Stimulated activated CD4-positive, alpha-beta T cell treated with anti-CD3 and anti-CD28 coated beads, Interleukin-15, amount 100 ng/mL, for 48 hours (primary cell): ENCODE results near the gene OXER1.

ENCODE experiments used
- DNase-seq, 2 donors: peaks; one replicate each; pipeline ENCODE4 v3.0.0-alpha.2; 2020; ENCODE audit warnings: low read depth in 2 of 2

The OXER1 gene

GRCh38 chr2:42793334-42794270, 29.7 kb upstream of the OXER1 start:
- DNase-seq = no peak

- no peak for DNase-seq
Measured at GRCh38 chr2:42792583-42793333, 28.8 kb upstream of the OXER1 start, which contains the start of gene HAAO. Gene HAAO, minus strand, starts transcription at chr2:42792583. Its CDS starts 47 bp downstream, at chr2:42792536.

DNA sequence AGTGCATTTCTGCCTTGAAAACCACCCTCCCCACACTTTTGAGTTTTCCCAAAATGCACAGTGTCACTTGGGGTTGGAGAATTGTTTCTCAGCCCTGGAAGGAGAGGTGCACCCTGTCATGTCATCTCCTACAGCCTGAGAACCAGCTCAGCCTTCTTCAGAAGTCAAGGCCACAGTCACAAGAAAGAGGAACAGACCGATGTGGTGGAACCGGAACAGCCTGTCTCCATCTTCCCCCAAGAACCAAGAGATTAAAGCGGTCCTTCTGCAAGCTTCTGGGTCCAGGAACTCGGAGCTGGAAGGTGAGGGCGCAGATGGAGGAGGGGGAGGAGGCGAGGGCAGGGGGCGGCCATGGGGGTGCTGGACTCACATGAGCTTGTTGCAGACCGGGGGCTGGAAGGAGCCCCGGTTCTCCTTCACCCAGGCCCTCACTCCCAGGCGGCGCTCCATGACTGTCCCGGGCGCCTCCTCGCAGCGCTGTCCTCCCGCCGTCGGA, 28.2 kb upstream of the OXER1 start:
- no peak for DNase-seq

GRCh38 chr2:42791606-42792005, 27.7 kb upstream of the OXER1 start:
- no peak for DNase-seq

GRCh38 chr2:42789751-42790150, 25.8 kb upstream of the OXER1 start:
- DNase-seq = no peak

GRCh38 chr2:42788882-42789281, 24.9 kb upstream of the OXER1 start:
- DNase-seq = no peak

GRCh38 chr2:42788478-42788793, 24.5 kb upstream of the OXER1 start:
- DNase-seq = no peak

GRCh38 chr2:42787788-42788477, 24.0 kb upstream of the OXER1 start:
- DNase-seq = no peak

DNA sequence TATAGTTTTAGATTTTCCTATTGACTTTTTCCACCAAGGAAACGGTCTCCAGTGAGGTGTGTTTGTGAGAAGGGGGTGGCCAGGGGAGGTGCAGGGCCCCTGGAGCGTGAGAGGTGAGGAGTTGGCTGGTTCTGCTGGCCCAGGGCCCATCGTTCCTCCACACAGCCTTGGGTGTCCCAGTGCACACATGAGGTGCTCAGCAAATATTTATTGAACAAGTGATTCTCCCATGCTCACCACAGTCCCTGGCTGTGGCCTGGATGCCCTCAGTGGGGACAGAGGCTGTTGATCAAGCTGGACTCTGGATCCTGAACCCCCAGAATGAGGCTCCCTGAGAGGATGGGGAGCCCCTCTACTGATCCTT, 23.5 kb upstream of the OXER1 start:
- DNase-seq = no peak

DNA sequence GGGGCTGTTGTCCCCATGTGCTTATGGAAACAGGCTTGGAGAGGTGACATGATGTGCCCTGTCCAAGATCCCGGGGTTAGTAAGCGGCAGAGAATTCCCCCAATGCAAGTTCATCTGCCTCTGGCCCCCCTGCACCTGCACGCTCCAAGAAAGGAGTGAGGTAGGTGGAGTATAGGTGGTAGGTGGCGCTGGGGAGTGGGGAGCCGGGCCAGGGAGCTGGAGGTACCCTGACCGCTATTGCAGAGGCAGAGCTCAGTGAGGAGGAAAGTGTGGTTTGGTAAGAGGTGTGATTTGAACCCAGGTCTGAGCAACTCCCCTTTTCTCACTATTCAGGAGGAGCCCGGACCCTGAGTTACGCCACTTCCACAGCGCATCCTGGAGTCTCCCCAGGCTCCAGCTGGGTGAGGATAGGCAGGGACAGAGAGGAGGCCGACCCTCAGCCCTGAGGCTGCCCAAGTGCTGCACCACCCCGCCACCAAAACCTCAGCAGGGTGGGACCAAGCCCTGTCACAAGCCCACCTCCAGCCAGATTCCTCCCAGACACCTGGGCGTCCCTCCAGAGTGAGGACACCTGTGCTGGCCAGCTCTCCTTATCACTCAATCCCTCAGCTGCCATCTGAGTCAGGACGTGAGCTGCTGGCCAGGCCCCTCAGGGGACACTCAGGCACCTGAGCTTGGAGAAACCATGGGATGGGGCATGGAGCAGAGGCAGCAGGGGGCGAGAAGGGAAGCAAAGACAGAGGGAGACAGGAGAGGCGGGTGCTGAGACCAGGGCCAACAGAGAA, 22.8 kb upstream of the OXER1 start:
- no peak for DNase-seq

DNA sequence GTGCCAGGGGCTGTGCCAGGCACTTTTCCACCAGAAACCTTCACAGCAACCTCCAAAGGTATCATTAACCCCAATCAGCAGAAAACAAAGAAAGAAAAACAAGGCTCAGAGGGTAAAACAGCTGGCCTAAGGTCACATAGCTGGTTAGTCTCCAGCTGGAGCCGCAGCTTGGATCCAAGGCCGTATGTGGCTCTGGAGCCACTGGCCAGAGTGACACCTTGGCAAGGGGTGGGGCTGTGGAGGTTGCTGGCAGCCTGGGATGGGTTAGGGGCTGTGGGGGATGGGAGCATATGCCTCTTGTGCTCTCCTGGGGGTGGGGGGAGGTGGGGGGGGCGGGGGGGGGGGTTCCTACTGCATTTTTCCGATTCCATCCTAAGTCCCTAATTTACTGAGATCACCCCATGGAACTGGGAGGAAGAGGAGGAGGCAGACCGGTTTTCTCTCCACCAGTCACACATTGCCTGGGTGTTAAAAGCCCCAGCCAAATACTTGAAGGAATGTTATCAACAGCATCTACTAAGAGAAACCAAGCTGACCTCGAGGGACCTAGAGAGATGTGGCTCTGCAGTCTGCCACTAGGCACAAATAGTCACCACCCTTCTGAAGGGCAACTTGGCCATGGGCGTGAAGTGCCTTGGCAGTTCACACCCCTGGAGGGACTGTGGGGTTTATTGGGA, 20.4 kb upstream of the OXER1 start:
- no peak for DNase-seq

DNA sequence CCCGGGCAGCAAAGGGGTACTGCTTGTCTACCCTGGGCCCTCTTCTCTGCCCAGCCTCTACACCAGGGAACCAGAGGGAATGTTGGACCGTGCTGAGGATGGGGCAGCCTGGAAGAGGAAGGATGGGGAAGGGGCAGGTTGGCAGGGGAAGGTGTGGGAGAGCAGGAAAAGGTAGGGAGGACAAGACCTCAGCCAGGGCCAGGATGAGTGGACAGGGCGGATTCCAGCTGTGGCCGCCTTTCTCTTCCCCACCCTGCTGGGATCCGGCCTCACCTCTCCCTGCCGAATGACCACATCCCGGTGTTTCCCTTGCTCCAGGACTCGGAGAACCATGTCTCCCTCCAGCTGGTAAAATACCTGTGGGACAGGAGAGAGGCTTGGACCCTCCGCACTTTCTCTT, 19.6 kb upstream of the OXER1 start:
- no peak for DNase-seq

DNA sequence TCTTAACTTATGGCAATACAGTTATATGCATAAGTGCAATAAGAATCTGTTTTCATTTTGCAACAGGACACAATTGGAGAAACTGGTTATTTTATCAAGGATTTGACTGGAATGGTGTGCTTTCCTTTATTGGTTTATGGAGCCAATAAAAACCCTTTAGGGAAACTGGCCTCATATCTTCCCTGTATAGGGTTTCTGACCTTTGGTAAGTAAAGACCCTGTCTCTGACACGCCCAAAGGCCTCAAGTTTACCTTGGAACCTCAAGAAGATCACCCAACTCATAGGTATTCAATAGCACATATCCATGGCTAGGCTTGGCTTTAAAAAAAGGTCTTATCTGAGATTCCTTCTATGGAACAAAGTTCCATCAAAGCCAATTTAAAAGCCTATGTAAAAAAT, 17.2 kb upstream of the OXER1 start:
- no peak for DNase-seq

DNA sequence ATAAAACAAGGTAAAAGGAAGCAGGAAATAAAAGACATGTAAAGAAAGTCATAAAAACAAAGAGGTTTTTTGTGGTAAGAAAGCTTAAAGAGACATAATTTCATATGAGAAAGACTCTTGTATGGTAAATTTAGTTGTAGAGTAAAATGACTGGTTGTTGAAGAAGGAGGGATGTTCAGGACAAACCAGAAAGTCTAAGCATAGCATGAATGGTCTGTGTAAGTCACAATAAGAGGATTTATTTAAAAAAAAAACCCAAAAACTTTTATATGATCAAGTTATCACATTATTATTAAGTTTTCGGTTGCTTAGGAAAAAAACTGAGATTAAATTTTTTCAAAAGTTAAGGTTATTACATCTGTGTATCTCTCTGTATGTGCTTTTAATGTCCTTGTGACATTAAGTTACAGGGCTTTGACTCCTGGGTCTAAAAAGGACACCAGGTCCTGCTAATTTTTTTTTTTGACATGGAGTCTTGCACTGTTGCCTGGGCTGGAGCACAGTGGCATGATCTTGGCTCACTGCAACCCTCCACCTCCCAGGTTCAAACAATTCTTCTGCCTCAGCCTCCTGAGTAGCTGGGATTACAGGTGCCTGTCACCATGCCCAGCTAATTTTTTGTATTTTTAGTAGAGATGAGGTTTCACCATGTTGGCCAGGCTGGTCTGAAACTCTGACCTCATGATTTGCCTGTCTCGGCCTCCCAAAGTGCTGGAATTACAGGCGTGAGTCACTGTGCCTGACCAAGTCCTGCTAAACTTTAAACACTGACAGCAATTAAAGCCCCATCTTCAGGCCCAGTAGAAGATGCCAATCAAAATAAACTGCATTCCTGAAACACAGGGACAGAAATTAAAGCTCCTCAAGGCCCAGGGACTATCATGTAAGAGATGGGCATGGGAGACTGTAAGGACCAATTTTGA, 14.2 kb upstream of the OXER1 start:
- DNase-seq = no peak

- DNase-seq = no peak
Measured at GRCh38 chr2:42775810-42776209, 11.9 kb upstream of the OXER1 start.

- no peak for DNase-seq
Measured at GRCh38 chr2:42775186-42775585, 11.3 kb upstream of the OXER1 start.

DNA sequence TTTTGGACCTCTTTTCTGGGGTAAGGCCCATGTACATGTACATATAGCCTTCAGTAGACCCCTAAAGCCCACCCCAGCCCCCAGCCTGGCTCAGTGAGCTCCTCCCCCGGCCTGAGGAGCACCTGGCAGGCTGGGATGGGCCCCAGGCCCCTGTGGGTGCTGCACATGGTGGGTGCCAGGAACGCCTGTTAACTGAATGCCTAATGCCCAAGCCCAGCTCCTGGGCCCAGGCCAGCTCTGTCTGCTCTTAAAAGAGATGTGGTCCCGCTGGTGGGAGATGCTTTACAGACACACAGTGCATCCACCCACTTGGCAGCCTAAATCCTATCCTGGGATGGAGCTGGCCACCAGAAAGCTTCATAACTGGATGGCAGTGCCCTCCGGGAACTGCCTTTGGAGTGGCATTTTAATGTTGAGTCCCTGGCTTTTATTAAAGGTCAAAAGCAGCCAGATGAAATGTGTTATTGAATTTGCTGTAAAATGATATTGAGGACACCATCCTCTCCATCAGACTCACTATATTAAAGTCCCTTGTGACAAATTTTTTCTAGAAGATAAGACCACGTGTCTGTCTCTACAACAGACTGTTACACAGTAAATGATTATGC, 7.7 kb upstream of the OXER1 start:
- no peak for DNase-seq

- no peak for DNase-seq
Measured at GRCh38 chr2:42770288-42771131, 6.6 kb upstream of the OXER1 start.
